Liver (tissue), 3 donors: ENCODE measurements around the gene SCAI.

Source experiments
- CTCF ChIP-seq: fragments of 150-350 bp; IDR thresholded peaks from 2 replicates; pipeline ENCODE4 v1.5.1; 2017; ENCODE audit warnings: improper control_type of control experiment, low read depth, low read length; ENCODE audit not compliant: missing input control
- JUND ChIP-seq, 2 donors: IDR thresholded peaks; 2 replicates each; pipeline ENCODE4 v1.6.1; 2016; ENCODE audit warnings: antibody characterized with exemption in 2 of 2
- TAF1 ChIP-seq: conservative IDR thresholded peaks from 2 replicates; pipeline ENCODE4 v1.6.1; 2016; ENCODE audit warnings: antibody characterized with exemption, mild to moderate bottlenecking
- donor health status: healthy.
- donor health status: healthy.

- TF ChIP-seq CTCF: no peak
- TF ChIP-seq TAF1: no peak
- TF ChIP-seq JUND (IDR thresholded peaks at IDR 0.05): no peak
Observed at GRCh38 chr9:124913378-124913777, 229.9 kb downstream of the SCAI start.
